CD14-positive monocyte (primary cell): Measurements from ENCODE around the gene HNRNPH1. TPM values are rescaled to one million over a fixed set of nuclear protein-coding genes. Genes with fewer than 3 reads are reported as not detected.

Experiments
- DNase-seq, 3 donors: peaks; one replicate each; pipeline ENCODE4 v3.0.0-alpha.2; 2011 to 2022
- H2AFZ ChIP-seq: 2 replicates; pipeline ENCODE4 v1.6.0; 2012; ENCODE audit warnings: mild to moderate bottlenecking, low read depth, low read length, inconsistent platforms; ENCODE audit not compliant: insufficient read depth, poor library complexity, severe bottlenecking
- H3K27ac ChIP-seq, 2 donors: 1 replicate in 1 of 2; 2 replicates in 1 of 2; pipeline ENCODE4 v1.5.1; 2012 to 2013; ENCODE audit warnings: low read length in 2 of 2, control low read depth in 1 of 2, inconsistent platforms in 1 of 2, low read depth in 1 of 2, mild to moderate bottlenecking in 1 of 2
- H3K27me3 ChIP-seq, 2 donors: one replicate each; pipeline versions ENCODE4 v1.6.0 to v1.6.1; 2011 to 2013; ENCODE audit warnings: low read length in 2 of 2; ENCODE audit not compliant: control insufficient read depth in 2 of 2, insufficient read depth in 2 of 2
- H3K36me3 ChIP-seq, 2 donors: replicated peaks in 1 of 2; 1 replicate in 1 of 2; 2 replicates in 1 of 2; pipeline versions ENCODE4 v1.5.1 to v1.6.1; 2012 to 2013; ENCODE audit warnings: low read length in 2 of 2, control low read depth in 1 of 2, inconsistent platforms in 1 of 2, mild to moderate bottlenecking in 1 of 2; ENCODE audit not compliant: insufficient read depth in 2 of 2, control insufficient read depth in 1 of 2
- H3K4me1 ChIP-seq, 2 donors: 1 replicate in 1 of 2; 2 replicates in 1 of 2; pipeline versions ENCODE4 v1.5.1 to v1.6.1; 2012 to 2013; ENCODE audit warnings: low read length in 2 of 2, control low read depth in 1 of 2, inconsistent platforms in 1 of 2, mild to moderate bottlenecking in 1 of 2, moderate library complexity in 1 of 2; ENCODE audit not compliant: insufficient read depth in 2 of 2, control insufficient read depth in 1 of 2
- H3K4me2 ChIP-seq: replicated peaks from 2 replicates; pipeline ENCODE3; 2012; ENCODE audit warnings: low read length, moderate library complexity, mild to moderate bottlenecking; ENCODE audit not compliant: poor library complexity, severe bottlenecking; ENCODE audit errors: extremely low read depth
- H3K4me3 ChIP-seq, 3 experiments: fragments of 200-600 bp in 1 of 3; sonication (generic) in 1 of 3; replicated peaks in 1 of 3; 1 replicate in 2 of 3; 2 replicates in 1 of 3; pipeline ENCODE4 v1.5.1; 2011 to 2013; ENCODE audit warnings: low read length in 3 of 3, mild to moderate bottlenecking in 3 of 3, control low read depth in 2 of 3, low read depth in 2 of 3, inconsistent platforms in 1 of 3, moderate library complexity in 1 of 3
- H3K79me2 ChIP-seq: 2 replicates; pipeline ENCODE4 v1.6.0; 2012; ENCODE audit warnings: mild to moderate bottlenecking, control low read depth, inconsistent platforms, low read length, moderate library complexity; ENCODE audit not compliant: insufficient read depth
- H3K9ac ChIP-seq: 2 replicates; pipeline ENCODE4 v1.6.0; 2017; ENCODE audit warnings: low read length, mild to moderate bottlenecking; ENCODE audit not compliant: insufficient read depth, poor library complexity, severe bottlenecking
- H3K9me3 ChIP-seq, 2 donors: replicated peaks in 1 of 2; 1 replicate in 1 of 2; 2 replicates in 1 of 2; pipeline versions ENCODE4 v1.5.1 to v1.6.1; 2012 to 2013; ENCODE audit warnings: low read length in 2 of 2, control low read depth in 1 of 2; ENCODE audit not compliant: control insufficient read depth in 1 of 2, insufficient read depth in 1 of 2
- H4K20me1 ChIP-seq: 2 replicates; pipeline ENCODE4 v1.6.0; 2012; ENCODE audit warnings: mild to moderate bottlenecking, low read length, control low read depth, moderate library complexity; ENCODE audit not compliant: insufficient read depth
- H3K27ac Mint-ChIP-seq, 7 donors: one replicate each; pipeline ENCODE4 v1.8.0; 2020; ENCODE audit warnings: mild to moderate bottlenecking in 7 of 7, mixed read lengths in 7 of 7, moderate library complexity in 6 of 7, inconsistent platforms in 2 of 7
- H3K27me3 Mint-ChIP-seq, 3 donors: one replicate each; pipeline ENCODE4 v1.8.0; 2021 to 2022; ENCODE audit warnings: low read depth in 3 of 3, mild to moderate bottlenecking in 3 of 3, mixed read lengths in 3 of 3, moderate library complexity in 3 of 3, inconsistent platforms in 1 of 3
- H3K36me3 Mint-ChIP-seq, 2 donors: one replicate each; pipeline ENCODE4 v1.8.0; 2020; ENCODE audit warnings: mixed read lengths in 2 of 2, inconsistent platforms in 1 of 2, mild to moderate bottlenecking in 1 of 2
- H3K4me1 Mint-ChIP-seq: one replicate; pipeline ENCODE4 v1.8.0; 2020; ENCODE audit warnings: mild to moderate bottlenecking, mixed read lengths
- H3K4me3 Mint-ChIP-seq, 2 donors: one replicate each; pipeline ENCODE4 v1.8.0; 2020; ENCODE audit warnings: mild to moderate bottlenecking in 2 of 2, mixed read lengths in 2 of 2, moderate library complexity in 1 of 2
- H3K9me3 Mint-ChIP-seq, 7 donors: one replicate each; pipeline ENCODE4 v1.8.0; 2020 to 2022; ENCODE audit warnings: mixed read lengths in 7 of 7, mild to moderate bottlenecking in 6 of 7, moderate library complexity in 6 of 7, inconsistent platforms in 2 of 7
- CTCF ChIP-seq: fragments of 200-600 bp; IDR thresholded peaks from one replicate; pipeline ENCODE4 v1.8.0; 2022; ENCODE audit warnings: antibody characterized with exemption, mild to moderate bottlenecking
- WGBS: methylation state at CpG from one replicate; pipeline ENCODE4 v1.1.5; 2013; ENCODE audit warnings: missing lambda C conversion rate; ENCODE audit not compliant: insufficient coverage; 5-methylcytosine and 5-hydroxymethylcytosine counted together
- intact Hi-C, 2 donors: fragments of 100-400 bp; cut with micrococcal nuclease; formaldehyde crosslinking; loops; one replicate each; pipeline versions ENCODE4 v1.15.0 to v1.15.1; 2023
- polyA plus RNA-seq, 3 donors: library from polyadenylated mRNA; depleted of rRNA in 1 of 3; unstranded in 2 of 3; stranded (reverse) in 1 of 3; fragments of 300-500 nt in 2 of 3; fragments of >200 nt in 1 of 3; fragmentation: Illumina TruSeq in 2 of 3; gene quantifications; 1 replicate in 2 of 3; 2 replicates in 1 of 3; pipeline ENCODE4 v1.2.3, GENCODE V29; 2012 to 2021

HNRNPH1 gene
- polyA plus RNA-seq, 3 donors: 47.4 to 522 (median 51.9) TPM

GRCh38 chr5:179610903-179611265, 12.6 kb downstream of the HNRNPH1 start:
- H3K27me3 Mint-ChIP-seq: no peaks in the 10 kb centered on the region
- Histone ChIP-seq H2AFZ (no peak overlapping the region), H3K27ac (peak overlapping the region in 1 of 2 donors; percentile 48), H3K4me1 (no peaks in the 10 kb centered on the region), H4K20me1 (peaks cover 97% of the 10 kb centered on the region), H3K36me3 (peaks cover 88 to 100% of the 10 kb centered on the region in 2 donors), H3K9me3 (no peaks in the 10 kb centered on the region), H3K79me2 (peaks cover 30% of the 10 kb centered on the region), H3K27me3 (no peaks in the 10 kb centered on the region), H3K9ac (no peak overlapping the region), H3K4me2 (no peak overlapping the region), H3K4me3 (no peak overlapping the region)
- peak overlapping the region in 2 of 7 donors; percentile 5 to 78 for H3K27ac Mint-ChIP-seq
- no peak for DNase-seq
- intact Hi-C loops: no loop called here
- H3K4me1 Mint-ChIP-seq: peaks cover 8% of the 10 kb centered on the region
- no peak overlapping the region for H3K4me3 Mint-ChIP-seq
- no peaks in the 10 kb centered on the region for H3K9me3 Mint-ChIP-seq
- peaks cover 81 to 92% of the 10 kb centered on the region in 2 donors for H3K36me3 Mint-ChIP-seq
- no peak for TF ChIP-seq CTCF

DNA sequence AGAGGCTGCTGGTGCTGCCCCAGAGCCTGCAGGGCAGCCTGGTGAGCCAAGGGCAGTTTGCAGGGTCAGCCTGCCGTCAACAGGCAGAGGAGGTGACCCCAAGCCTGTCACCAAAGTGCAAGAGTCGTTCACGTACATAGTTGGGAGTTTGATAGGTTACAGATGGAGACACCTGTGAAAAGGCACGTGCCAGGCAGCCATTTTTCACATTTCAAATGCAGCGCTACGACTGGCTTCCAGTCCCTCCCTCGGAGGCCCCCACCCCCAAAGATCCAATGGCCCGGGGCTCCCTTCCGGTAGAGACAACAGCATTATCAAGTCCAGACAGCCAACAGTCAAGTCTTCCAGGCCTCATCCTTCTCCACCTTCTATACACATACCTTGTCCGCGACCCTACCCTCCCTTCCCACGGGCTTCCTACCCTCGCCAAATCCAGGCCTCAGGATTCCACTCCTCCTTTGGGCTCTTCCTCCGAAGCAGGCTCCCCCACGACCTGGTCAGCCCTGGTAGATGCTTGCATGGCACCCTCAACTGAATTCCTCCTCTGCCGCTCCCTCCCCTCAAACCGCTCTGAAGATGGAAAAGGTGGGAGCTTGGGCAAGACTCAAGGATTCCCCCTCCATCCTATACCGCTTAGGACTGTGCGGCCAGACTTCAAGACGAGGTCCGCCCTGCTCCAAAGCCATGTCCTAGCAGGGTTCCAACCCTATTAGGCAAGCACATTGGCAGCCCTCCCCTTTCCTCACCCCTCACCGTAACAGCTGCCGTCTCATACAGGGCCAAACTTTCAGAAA, 13.2 kb downstream of the HNRNPH1 start:
- no peak overlapping the region for H3K4me2 ChIP-seq
- no peaks in the 10 kb centered on the region for H3K27me3 ChIP-seq
- H4K20me1 ChIP-seq: peaks cover 97% of the 10 kb centered on the region
- H3K4me1 ChIP-seq: no peaks in the 10 kb centered on the region
- H3K4me3 ChIP-seq: no peak overlapping the region
- peak overlapping the region in 1 of 2 donors; percentile 48 for H3K27ac ChIP-seq
- no peak overlapping the region for H2AFZ ChIP-seq
- Mint-ChIP-seq H3K36me3 (peaks cover 82 to 93% of the 10 kb centered on the region in 2 donors), H3K4me1 (peaks cover 8% of the 10 kb centered on the region), H3K27ac (peak overlapping the region in 5 of 7 donors; percentile 22 to 83 (median 38)), H3K27me3 (no peaks in the 10 kb centered on the region), H3K9me3 (no peaks in the 10 kb centered on the region), H3K4me3 (no peak overlapping the region)
- H3K9ac ChIP-seq: no peak overlapping the region
- intact Hi-C loops: no loop called here
- no peaks in the 10 kb centered on the region for H3K9me3 ChIP-seq
- DNase-seq: no peak
- H3K79me2 ChIP-seq: peaks cover 24% of the 10 kb centered on the region
- TF ChIP-seq CTCF: no peak
- H3K36me3 ChIP-seq: peaks cover 88 to 100% of the 10 kb centered on the region in 2 donors
- 95% methylated on average over 17 of the region's 23 CpGs for WGBS
